ENCODE results near the gene LIMK2.

DNA sequence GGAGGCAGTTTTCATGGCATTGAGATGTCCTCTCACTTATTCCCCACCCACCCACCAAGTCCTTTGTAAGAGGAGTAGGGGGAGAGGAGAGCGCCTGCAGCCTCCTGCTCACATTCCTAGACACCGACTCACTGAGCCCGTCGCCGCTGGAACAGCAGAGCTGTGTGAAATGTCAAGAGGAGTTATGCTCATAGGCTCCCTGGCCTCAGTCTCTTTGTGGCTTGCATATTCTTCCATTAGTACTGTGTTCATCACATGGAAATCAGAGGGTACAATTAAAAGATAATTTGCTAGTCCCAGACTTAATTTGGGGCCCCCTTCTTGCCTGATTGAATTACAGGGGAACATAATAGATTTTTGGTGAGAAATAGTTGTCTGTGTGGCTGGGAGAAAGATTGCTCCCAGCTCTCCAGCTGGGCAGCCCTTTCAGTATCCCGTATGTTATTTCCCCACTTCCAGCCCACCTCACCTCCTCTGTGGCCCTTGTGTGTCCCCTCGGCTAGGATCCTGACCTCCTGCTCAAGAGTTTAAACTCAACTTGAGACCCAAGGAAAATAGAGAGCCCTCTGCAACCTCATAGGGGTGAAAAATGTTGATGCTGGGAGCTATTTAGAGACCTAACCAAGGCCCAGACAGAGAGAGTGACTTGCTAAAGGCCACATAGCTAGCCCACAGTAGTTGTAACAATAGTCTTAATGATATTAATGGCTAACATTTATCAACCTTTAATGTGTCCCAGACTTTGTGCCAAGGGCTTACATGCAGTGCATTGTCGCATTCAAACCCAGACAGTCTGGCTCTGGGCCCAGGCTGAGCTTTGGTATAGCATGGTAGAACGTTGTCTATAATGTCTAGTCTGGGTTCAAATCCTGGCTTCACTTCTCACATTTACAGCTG is 32.2 kb downstream of the LIMK2 start:
- TF ChIP-seq POLR2A (IDR thresholded peaks at IDR 0.05), result no peak
- TF ChIP-seq, protein P1, sequence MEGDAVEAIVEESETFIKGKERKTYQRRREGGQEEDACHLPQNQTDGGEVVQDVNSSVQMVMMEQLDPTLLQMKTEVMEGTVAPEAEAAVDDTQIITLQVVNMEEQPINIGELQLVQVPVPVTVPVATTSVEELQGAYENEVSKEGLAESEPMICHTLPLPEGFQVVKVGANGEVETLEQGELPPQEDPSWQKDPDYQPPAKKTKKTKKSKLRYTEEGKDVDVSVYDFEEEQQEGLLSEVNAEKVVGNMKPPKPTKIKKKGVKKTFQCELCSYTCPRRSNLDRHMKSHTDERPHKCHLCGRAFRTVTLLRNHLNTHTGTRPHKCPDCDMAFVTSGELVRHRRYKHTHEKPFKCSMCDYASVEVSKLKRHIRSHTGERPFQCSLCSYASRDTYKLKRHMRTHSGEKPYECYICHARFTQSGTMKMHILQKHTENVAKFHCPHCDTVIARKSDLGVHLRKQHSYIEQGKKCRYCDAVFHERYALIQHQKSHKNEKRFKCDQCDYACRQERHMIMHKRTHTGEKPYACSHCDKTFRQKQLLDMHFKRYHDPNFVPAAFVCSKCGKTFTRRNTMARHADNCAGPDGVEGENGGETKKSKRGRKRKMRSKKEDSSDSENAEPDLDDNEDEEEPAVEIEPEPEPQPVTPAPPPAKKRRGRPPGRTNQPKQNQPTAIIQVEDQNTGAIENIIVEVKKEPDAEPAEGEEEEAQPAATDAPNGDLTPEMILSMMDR (IDR thresholded peaks at IDR 0.05), result no peak
